H1 (cell line): Measurements from ENCODE around the gene ENOSF1. TPM values are rescaled to one million over a fixed set of nuclear protein-coding genes. Genes with fewer than 3 reads are reported as not detected.

Source experiments
- CTCF ChIA-PET: fragments of 300-600 bp; sonication (Branson Sonifier 250); formaldehyde crosslinking; loops from one replicate; lab custom pipeline; 2021; ENCODE audit not compliant: partially characterized antibody; lab: Charles Lee
- POLR2A ChIA-PET: fragments of 300-600 bp; sonication (Branson Sonifier 250); formaldehyde crosslinking; loops from one replicate; lab custom pipeline; 2021; ENCODE audit warnings: inconsistent platforms; ENCODE audit not compliant: partially characterized antibody; lab: Charles Lee
- DNase-seq, 2 experiments: peaks; one replicate each; pipeline versions ENCODE4 v3.0.0 to v3.0.0-alpha.2; 2010 to 2022; ENCODE audit warnings: low spot score in 2 of 2, low read depth in 1 of 2, mixed read lengths in 1 of 2
- FAIRE-seq: peaks from 2 replicates; lab custom pipeline; 2011; peaks lifted over from hg19 to GRCh38; lab: Jason Lieb, UNC
- H2AFZ ChIP-seq: 2 replicates; pipeline ENCODE4 v1.8.1; 2012; ENCODE audit warnings: low read length, inconsistent platforms
- H2AK5ac ChIP-seq: 2 replicates; pipeline ENCODE4 v1.6.1; 2013; ENCODE audit warnings: low read depth, low read length
- H2BK120ac ChIP-seq: replicated peaks from 2 replicates; pipeline ENCODE3; 2013; ENCODE audit warnings: low read depth, low read length, inconsistent platforms
- H2BK12ac ChIP-seq: 2 replicates; pipeline ENCODE4 v1.6.1; 2013; ENCODE audit warnings: low read depth, low read length
- H2BK15ac ChIP-seq: 2 replicates; pipeline ENCODE4 v1.6.1; 2013; ENCODE audit warnings: low read length
- H2BK20ac ChIP-seq: 2 replicates; pipeline ENCODE4 v1.6.1; 2013; ENCODE audit warnings: low read length
- H2BK5ac ChIP-seq: 2 replicates; pipeline ENCODE4 v1.6.1; 2013; ENCODE audit warnings: low read depth, low read length
- H3K14ac ChIP-seq: 2 replicates; pipeline ENCODE4 v1.6.1; 2013; ENCODE audit warnings: inconsistent platforms; ENCODE audit not compliant: insufficient read length
- H3K18ac ChIP-seq: 2 replicates; pipeline ENCODE4 v1.6.1; 2013; ENCODE audit warnings: low read length; ENCODE audit errors: extremely low read depth
- H3K23ac ChIP-seq: 2 replicates; pipeline ENCODE4 v1.6.1; 2013; ENCODE audit warnings: inconsistent platforms; ENCODE audit not compliant: insufficient read length
- H3K23me2 ChIP-seq: 2 replicates; pipeline ENCODE4 v1.6.1; 2013; ENCODE audit warnings: low read depth, low read length
- H3K27ac ChIP-seq: 2 replicates; pipeline ENCODE4 v1.6.1; 2011; ENCODE audit warnings: low read depth, low read length, inconsistent platforms
- H3K27me3 ChIP-seq, 4 experiments: replicated peaks in 1 of 4; 1 replicate in 1 of 4; 2 replicates in 3 of 4; pipeline versions ENCODE4 v1.6.1 to v1.8.1; 2011 to 2013; ENCODE audit warnings: low read length in 3 of 4, mild to moderate bottlenecking in 3 of 4, inconsistent platforms in 2 of 4, mixed read lengths in 2 of 4, moderate library complexity in 1 of 4; ENCODE audit not compliant: control insufficient read depth in 3 of 4, insufficient read depth in 3 of 4; ENCODE audit errors: extremely low read depth in 1 of 4
- H3K36me3 ChIP-seq, 4 experiments: 2 replicates each; pipeline versions ENCODE4 v1.6.1 to v1.8.1; 2011 to 2013; ENCODE audit warnings: mild to moderate bottlenecking in 4 of 4, low read length in 3 of 4, moderate library complexity in 2 of 4, control low read depth in 1 of 4, inconsistent platforms in 1 of 4; ENCODE audit not compliant: insufficient read depth in 4 of 4, control insufficient read depth in 2 of 4
- H3K4ac ChIP-seq: replicated peaks from 2 replicates; pipeline ENCODE3; 2013; ENCODE audit warnings: low read length, low read depth, mixed read lengths, inconsistent platforms; ENCODE audit not compliant: insufficient read length
- H3K4me1 ChIP-seq, 4 experiments: replicated peaks in 1 of 4; 1 replicate in 1 of 4; 2 replicates in 3 of 4; pipeline versions ENCODE4 v1.6.1 to v1.8.1; 2011 to 2013; ENCODE audit warnings: low read length in 3 of 4, inconsistent platforms in 2 of 4, mixed read lengths in 1 of 4; ENCODE audit not compliant: insufficient read depth in 4 of 4, control insufficient read depth in 3 of 4
- H3K4me2 ChIP-seq, 2 experiments: 2 replicates each; pipeline versions ENCODE4 v1.6.1 to v1.8.1; 2011 to 2013; ENCODE audit warnings: low read depth in 2 of 2, low read length in 2 of 2, control low read depth in 1 of 2, inconsistent platforms in 1 of 2, mild to moderate bottlenecking in 1 of 2; ENCODE audit not compliant: insufficient read depth in 1 of 2
- H3K4me3 ChIP-seq, 4 experiments: fragments of 200-600, 300-600 bp in 1 of 4; sonication (generic), shearing (Covaris generic), sonication (Bioruptor Twin) in 1 of 4; 2 replicates each; pipeline versions ENCODE4 v1.5.1 to v1.8.1; 2011 to 2016; ENCODE audit warnings: low read length in 4 of 4, low read depth in 3 of 4, control low read depth in 2 of 4, inconsistent platforms in 2 of 4, mild to moderate bottlenecking in 2 of 4, mixed read lengths in 1 of 4, moderate library complexity in 1 of 4; ENCODE audit not compliant: insufficient read depth in 2 of 4; ENCODE audit errors: extremely low read depth in 1 of 4
- H3K56ac ChIP-seq: replicated peaks from 2 replicates; pipeline ENCODE3; 2013; ENCODE audit warnings: low read depth, mild to moderate bottlenecking, mixed read lengths, low read length, inconsistent platforms; ENCODE audit not compliant: insufficient read length
- H3K79me1 ChIP-seq: 2 replicates; pipeline ENCODE4 v1.6.1; 2013; ENCODE audit warnings: low read depth, low read length, control low read depth
- H3K79me2 ChIP-seq, 2 experiments: 2 replicates each; pipeline versions ENCODE4 v1.6.1 to v1.8.1; 2012 to 2013; ENCODE audit warnings: low read length in 2 of 2, mild to moderate bottlenecking in 2 of 2, inconsistent platforms in 1 of 2; ENCODE audit not compliant: insufficient read depth in 2 of 2, control insufficient read depth in 1 of 2
- H3K9ac ChIP-seq, 4 experiments: replicated peaks in 1 of 4; 1 replicate in 1 of 4; 2 replicates in 3 of 4; pipeline versions ENCODE4 v1.6.1 to v1.8.1; 2011 to 2013; ENCODE audit warnings: low read depth in 3 of 4, low read length in 3 of 4, control low read depth in 2 of 4, mild to moderate bottlenecking in 2 of 4, moderate library complexity in 2 of 4, inconsistent platforms in 1 of 4; ENCODE audit errors: extremely low read depth in 1 of 4
- H3K9me3 ChIP-seq, 2 experiments: 2 replicates each; pipeline versions ENCODE4 v1.6.1 to v1.8.1; 2012 to 2013; ENCODE audit warnings: mild to moderate bottlenecking in 2 of 2, moderate library complexity in 2 of 2, control low read depth in 1 of 2, inconsistent platforms in 1 of 2, low read depth in 1 of 2, low read length in 1 of 2, mixed read lengths in 1 of 2; ENCODE audit not compliant: insufficient read depth in 2 of 2
- H4K20me1 ChIP-seq, 2 experiments: replicated peaks in 1 of 2; 2 replicates each; pipeline versions ENCODE3 to v1.8.1; 2011 to 2013; ENCODE audit warnings: inconsistent platforms in 2 of 2, low read length in 2 of 2, mild to moderate bottlenecking in 1 of 2; ENCODE audit not compliant: insufficient read depth in 2 of 2, control insufficient read depth in 1 of 2
- H4K5ac ChIP-seq: 2 replicates; pipeline ENCODE4 v1.6.1; 2013; ENCODE audit warnings: low read length, low read depth, mixed read lengths, inconsistent platforms; ENCODE audit not compliant: insufficient read length
- H4K8ac ChIP-seq: 2 replicates; pipeline ENCODE4 v1.8.0; 2013; ENCODE audit warnings: mild to moderate bottlenecking, moderate library complexity, low read length, inconsistent platforms; ENCODE audit not compliant: insufficient read depth; ENCODE audit errors: extremely low read depth
- H4K91ac ChIP-seq: replicated peaks from 2 replicates; pipeline ENCODE3; 2013; ENCODE audit warnings: low read length, mixed read lengths, inconsistent platforms; ENCODE audit not compliant: insufficient read length
- ZNF274 ChIP-seq: IDR thresholded peaks from 2 replicates; pipeline ENCODE4 v1.7.0; 2012; ENCODE audit warnings: low read length, borderline replicate concordance; ENCODE audit errors: extremely low read depth
- WGBS, 2 experiments: shearing (Covaris generic) in 1 of 2; methylation state at CpG; one replicate each; pipeline versions ENCODE4 v1.1.6 to v1.1.7; 2013 to 2015; ENCODE audit warnings: low lambda C conversion rate in 2 of 2, mixed read lengths in 2 of 2, inconsistent platforms in 1 of 2, low coverage in 1 of 2, missing lambda C conversion rate in 1 of 2; ENCODE audit not compliant: insufficient replicate concordance in 2 of 2, insufficient coverage in 1 of 2, insufficient read length in 1 of 2; ENCODE audit errors: extremely low coverage in 1 of 2, missing lambda C conversion rate in 1 of 2; 5-methylcytosine and 5-hydroxymethylcytosine counted together
- polyA plus RNA-seq, 7 experiments: library from polyadenylated mRNA; depleted of rRNA in 3 of 7; stranded (reverse) in 5 of 7; unstranded in 2 of 7; fragments of >200 nt in 5 of 7; fragments of 200-250 nt in 2 of 7; gene quantifications; 1 replicate in 5 of 7; 2 replicates in 1 of 7; 4 replicates in 1 of 7; pipeline versions ENCODE4 v1.2.1 to v1.2.3, GENCODE V29; 2011 to 2013; ENCODE audit warnings: missing spikeins in 2 of 7, mixed read lengths in 2 of 7
- total RNA-seq: library from RNA; stranded (reverse); fragmentation: NEBNext Ultra II Directional; extraction: Animal tissue kit (Norgen Biotek cat#: 25700); gene quantifications from 2 replicates; pipeline ENCODE4 v1.2.1, GENCODE V29; 2021
- TF ChIP-seq, protein P1 (sequence below), 3 experiments: IDR thresholded peaks; 1 replicate in 2 of 3; 2 replicates in 1 of 3; pipeline versions ENCODE4 v1.5.1 to v1.6.1; 2011; ENCODE audit warnings: low read length in 3 of 3, mild to moderate bottlenecking in 3 of 3, inconsistent platforms in 2 of 3, low read depth in 1 of 3, moderate library complexity in 1 of 3; ENCODE audit not compliant: insufficient read depth in 1 of 3; ENCODE audit errors: control extremely low read depth in 1 of 3

Gene ENOSF1
- total and polyA plus RNA-seq, 2 of the 8 experiments (the other 6 are each of a cell fraction or from before 2014, with no cell fraction given) = 15.4 to 26.4 TPM

DNA sequence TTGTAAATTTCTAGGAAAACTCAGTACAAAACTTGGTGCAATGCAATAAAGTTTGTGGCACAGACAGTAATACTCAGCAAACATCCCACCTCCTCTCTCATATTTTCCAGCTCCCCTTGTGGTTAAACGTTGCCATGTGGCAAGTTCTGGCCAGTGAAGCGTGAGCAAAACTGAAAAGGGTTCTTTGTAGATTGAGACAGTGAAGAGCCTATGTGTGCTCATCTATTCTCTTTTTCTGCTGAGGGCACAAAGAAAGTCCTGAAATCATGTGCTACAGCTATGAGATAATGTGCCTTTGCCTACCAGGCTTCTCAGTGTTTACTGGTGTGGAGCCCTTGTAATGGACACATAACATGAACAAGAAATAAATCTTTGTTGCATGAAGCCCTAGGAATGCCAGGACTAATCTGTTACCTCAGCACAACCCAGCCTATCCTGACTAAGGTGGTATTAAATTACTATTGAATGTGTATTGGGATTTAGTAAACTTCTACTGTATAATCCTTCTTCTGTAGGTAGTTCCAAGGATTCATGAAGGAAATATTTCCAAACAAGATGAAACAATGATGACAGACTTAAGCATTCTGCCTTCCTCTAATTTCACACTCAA lies 67.9 kb downstream of the ENOSF1 start:
- Histone ChIP-seq H2BK120ac (no peak overlapping the region), H3K23ac (no peak overlapping the region), H3K23me2 (no peaks in the 10 kb centered on the region; the same call in 1 of the 2 replicates), H4K91ac (no peak overlapping the region), H3K18ac (no peak overlapping the region), H3K4me2 (no peak overlapping the region), H4K8ac (no peak overlapping the region), H2BK5ac (no peak overlapping the region), H3K14ac (no peak overlapping the region), H3K36me3 (no peaks in the 10 kb centered on the region), H4K5ac (no peak overlapping the region), H2BK20ac (no peak overlapping the region), H3K4me3 (no peak overlapping the region), H3K27me3 (no peaks in the 10 kb centered on the region), H4K20me1 (no peaks in the 10 kb centered on the region), H3K79me1 (no peaks in the 10 kb centered on the region), H2BK15ac (no peak overlapping the region), H3K9me3 (no peaks in the 10 kb centered on the region), H3K27ac (no peak overlapping the region), H2BK12ac (no peak overlapping the region), H3K79me2 (no peaks in the 10 kb centered on the region), H3K56ac (no peak overlapping the region), H2AK5ac (no peak overlapping the region), H3K9ac (no peak overlapping the region), H3K4ac (no peak overlapping the region), H2AFZ (no peak overlapping the region), H3K4me1 (no peaks in the 10 kb centered on the region)
- peak; percentile 28 for FAIRE-seq
- WGBS, 2 experiments = 55% methylated on average over 2 of the region's 2 CpGs; no CpG with 5 or more reads in 1 of the 2 experiments
- ChIA-PET POLR2A (interaction anchor here (1.0 to 1.3 kb wide), 2 partner anchors 9 to 14 kb away, joined by 3 to 4 read pairs; partner anchors contain the start of gene TYMS), CTCF (interaction anchor here (1.0 to 2.0 kb wide), 5 partner anchors 10 to 191 kb away, joined by 3 to 5 read pairs (median 4); no protein-coding TSS in a partner anchor)
- DNase-seq = no peak
- no peak for TF ChIP-seq ZNF274
- TF ChIP-seq, protein P1, sequence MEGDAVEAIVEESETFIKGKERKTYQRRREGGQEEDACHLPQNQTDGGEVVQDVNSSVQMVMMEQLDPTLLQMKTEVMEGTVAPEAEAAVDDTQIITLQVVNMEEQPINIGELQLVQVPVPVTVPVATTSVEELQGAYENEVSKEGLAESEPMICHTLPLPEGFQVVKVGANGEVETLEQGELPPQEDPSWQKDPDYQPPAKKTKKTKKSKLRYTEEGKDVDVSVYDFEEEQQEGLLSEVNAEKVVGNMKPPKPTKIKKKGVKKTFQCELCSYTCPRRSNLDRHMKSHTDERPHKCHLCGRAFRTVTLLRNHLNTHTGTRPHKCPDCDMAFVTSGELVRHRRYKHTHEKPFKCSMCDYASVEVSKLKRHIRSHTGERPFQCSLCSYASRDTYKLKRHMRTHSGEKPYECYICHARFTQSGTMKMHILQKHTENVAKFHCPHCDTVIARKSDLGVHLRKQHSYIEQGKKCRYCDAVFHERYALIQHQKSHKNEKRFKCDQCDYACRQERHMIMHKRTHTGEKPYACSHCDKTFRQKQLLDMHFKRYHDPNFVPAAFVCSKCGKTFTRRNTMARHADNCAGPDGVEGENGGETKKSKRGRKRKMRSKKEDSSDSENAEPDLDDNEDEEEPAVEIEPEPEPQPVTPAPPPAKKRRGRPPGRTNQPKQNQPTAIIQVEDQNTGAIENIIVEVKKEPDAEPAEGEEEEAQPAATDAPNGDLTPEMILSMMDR (IDR thresholded peaks at IDR 0.05; ENCODE audit: control extremely low read depth in 1 of 3, insufficient read depth in 1 of 3, low read depth in 1 of 3, low read length in 3 of 3) = peak in 1 of 3 experiments; percentile 33; a peak in 1 of 4 replicates
